ENCODE results near the gene TNNC2. TPM values are rescaled to one million over a fixed set of nuclear protein-coding genes. Genes with fewer than 3 reads are reported as not detected.

The TNNC2 gene
- total RNA-seq, 1 experiment from 2014 or later = 4.6 TPM

DNA sequence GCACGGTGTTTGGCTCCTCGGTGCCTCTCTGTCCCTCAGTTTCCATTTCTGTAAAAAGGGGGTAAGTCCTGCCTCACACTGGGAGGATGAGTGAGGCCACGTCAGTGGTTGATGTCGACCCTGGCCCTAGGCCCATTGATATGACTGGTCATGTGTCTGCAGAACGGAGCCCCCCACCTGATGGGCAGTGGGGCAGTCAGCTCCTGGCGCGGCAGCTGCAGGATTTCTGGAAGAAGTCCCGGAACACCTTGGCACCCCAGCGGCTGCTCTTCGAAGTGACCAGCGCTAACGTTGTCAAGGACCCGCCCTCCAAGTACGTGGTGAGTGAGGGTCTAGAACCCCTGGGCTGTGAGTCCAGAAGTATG is 7.7 kb upstream of the TNNC2 start:
- TF ChIP-seq, protein P1, sequence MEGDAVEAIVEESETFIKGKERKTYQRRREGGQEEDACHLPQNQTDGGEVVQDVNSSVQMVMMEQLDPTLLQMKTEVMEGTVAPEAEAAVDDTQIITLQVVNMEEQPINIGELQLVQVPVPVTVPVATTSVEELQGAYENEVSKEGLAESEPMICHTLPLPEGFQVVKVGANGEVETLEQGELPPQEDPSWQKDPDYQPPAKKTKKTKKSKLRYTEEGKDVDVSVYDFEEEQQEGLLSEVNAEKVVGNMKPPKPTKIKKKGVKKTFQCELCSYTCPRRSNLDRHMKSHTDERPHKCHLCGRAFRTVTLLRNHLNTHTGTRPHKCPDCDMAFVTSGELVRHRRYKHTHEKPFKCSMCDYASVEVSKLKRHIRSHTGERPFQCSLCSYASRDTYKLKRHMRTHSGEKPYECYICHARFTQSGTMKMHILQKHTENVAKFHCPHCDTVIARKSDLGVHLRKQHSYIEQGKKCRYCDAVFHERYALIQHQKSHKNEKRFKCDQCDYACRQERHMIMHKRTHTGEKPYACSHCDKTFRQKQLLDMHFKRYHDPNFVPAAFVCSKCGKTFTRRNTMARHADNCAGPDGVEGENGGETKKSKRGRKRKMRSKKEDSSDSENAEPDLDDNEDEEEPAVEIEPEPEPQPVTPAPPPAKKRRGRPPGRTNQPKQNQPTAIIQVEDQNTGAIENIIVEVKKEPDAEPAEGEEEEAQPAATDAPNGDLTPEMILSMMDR (conservative IDR thresholded peaks at IDR 0.05) = no peak
- Histone ChIP-seq H3K56ac (ENCODE audit: insufficient read length, low read depth, low read length) (no peak overlapping the region), H2BK5ac (ENCODE audit: insufficient read length, low read length) (no peak overlapping the region), H4K8ac (replicated peaks; ENCODE audit: insufficient read length, low read depth, low read length) (no peak overlapping the region), H3T11ph (ENCODE audit: low read length) (no peak overlapping the region), H3K27ac (ENCODE audit: insufficient read length, low read depth, low read length) (no peak overlapping the region), H2AFZ (ENCODE audit: low read length) (no peak overlapping the region), H3K23ac (ENCODE audit: insufficient read length, low read depth, low read length) (no peak overlapping the region), H4K20me1 (ENCODE audit: control insufficient read depth, insufficient read depth, insufficient read length) (no peaks in the 10 kb centered on the region), H3K9me3 (ENCODE audit: control insufficient read depth, low read depth, low read length) (no peaks in the 10 kb centered on the region), H3K4ac (ENCODE audit: low read depth, low read length) (no peak overlapping the region), H4K5ac (ENCODE audit: insufficient read length, low read depth, low read length) (no peak overlapping the region), H2BK120ac (ENCODE audit: low read depth, low read length, poor library complexity, severe bottlenecking) (no peak overlapping the region), H4K91ac (ENCODE audit: insufficient read length, low read depth, low read length) (no peak overlapping the region), H3K18ac (ENCODE audit: insufficient read length, low read depth, low read length) (no peak overlapping the region), H3K23me2 (ENCODE audit: insufficient read length, low read depth, low read length, poor library complexity, severe bottlenecking) (peaks cover 9% of the 10 kb centered on the region), H2AK5ac (ENCODE audit: insufficient read length, low read length) (no peak overlapping the region), H3K79me2 (ENCODE audit: insufficient read depth, low read length) (no peaks in the 10 kb centered on the region), H2BK12ac (ENCODE audit: insufficient read length, low read depth, low read length) (no peak overlapping the region), H2BK15ac (ENCODE audit: low read depth, low read length) (no peak overlapping the region), H3K4me1 (ENCODE audit: insufficient read depth, low read length) (peaks cover 4% of the 10 kb centered on the region; the same call in 1 of the 2 replicates), H3K79me1 (ENCODE audit: insufficient read depth, low read depth, low read length, poor library complexity, severe bottlenecking) (peaks cover 5% of the 10 kb centered on the region), H2BK20ac (ENCODE audit: low read depth, low read length, poor library complexity, severe bottlenecking) (no peak overlapping the region), H3K27me3 (ENCODE audit: insufficient read depth, low read length) (no peaks in the 10 kb centered on the region), H3K9ac (ENCODE audit: extremely low read depth, insufficient read length, low read length) (no peak overlapping the region), H3K4me2 (ENCODE audit: insufficient read depth, insufficient read length, low read length) (peak overlapping the region; percentile 80), H3K14ac (ENCODE audit: insufficient read depth, low read length) (no peak overlapping the region)
- H3K27me3 Mint-ChIP-seq (ENCODE audit: low read depth) = no peaks in the 10 kb centered on the region
- H3K27ac Mint-ChIP-seq = peak overlapping the region in 1 of 3 experiments; percentile 52; a peak in 1 of 7 replicates
- peak overlapping the region; percentile 75 to 88 for H3K4me3 Mint-ChIP-seq
- no peak for DNase-seq
- WGBS (ENCODE audit: extremely low coverage, insufficient read length, low lambda C conversion rate) = no CpG with 5 or more reads among the region's 14 CpGs
- no peaks in the 10 kb centered on the region for H3K9me3 Mint-ChIP-seq
- H3K36me3 Mint-ChIP-seq (ENCODE audit: insufficient read depth in 1 of 3, low read depth in 3 of 3) = peaks cover 2 to 31% (median 29%) of the 10 kb centered on the region in 3 experiments; a peak in 6 of 7 replicates
- peaks cover 23 to 25% of the 10 kb centered on the region in 2 experiments for H3K4me1 Mint-ChIP-seq

Data from H9 (cell line).